Measurements from ENCODE around the gene BEND5.

DNA sequence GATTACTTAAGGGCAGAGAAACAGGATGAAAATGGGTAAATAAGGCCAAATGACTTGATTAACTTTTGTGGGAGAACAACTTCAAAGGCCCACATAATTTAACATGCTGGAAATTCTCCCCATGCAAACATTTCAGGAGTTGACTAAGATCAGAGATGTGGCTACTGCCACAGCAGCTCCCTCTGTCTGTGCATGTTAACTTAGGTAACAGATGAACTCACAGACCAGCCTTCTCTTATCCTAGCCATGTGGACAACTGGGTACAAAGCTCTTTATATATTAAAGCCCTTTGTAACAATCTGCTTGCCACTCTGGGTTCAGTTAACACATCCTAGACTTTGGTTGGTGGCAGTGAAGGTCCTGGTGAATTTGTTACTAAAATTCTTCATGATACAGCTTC is 33.2 kb downstream of the BEND5 start:
- TF ChIP-seq, protein P1, sequence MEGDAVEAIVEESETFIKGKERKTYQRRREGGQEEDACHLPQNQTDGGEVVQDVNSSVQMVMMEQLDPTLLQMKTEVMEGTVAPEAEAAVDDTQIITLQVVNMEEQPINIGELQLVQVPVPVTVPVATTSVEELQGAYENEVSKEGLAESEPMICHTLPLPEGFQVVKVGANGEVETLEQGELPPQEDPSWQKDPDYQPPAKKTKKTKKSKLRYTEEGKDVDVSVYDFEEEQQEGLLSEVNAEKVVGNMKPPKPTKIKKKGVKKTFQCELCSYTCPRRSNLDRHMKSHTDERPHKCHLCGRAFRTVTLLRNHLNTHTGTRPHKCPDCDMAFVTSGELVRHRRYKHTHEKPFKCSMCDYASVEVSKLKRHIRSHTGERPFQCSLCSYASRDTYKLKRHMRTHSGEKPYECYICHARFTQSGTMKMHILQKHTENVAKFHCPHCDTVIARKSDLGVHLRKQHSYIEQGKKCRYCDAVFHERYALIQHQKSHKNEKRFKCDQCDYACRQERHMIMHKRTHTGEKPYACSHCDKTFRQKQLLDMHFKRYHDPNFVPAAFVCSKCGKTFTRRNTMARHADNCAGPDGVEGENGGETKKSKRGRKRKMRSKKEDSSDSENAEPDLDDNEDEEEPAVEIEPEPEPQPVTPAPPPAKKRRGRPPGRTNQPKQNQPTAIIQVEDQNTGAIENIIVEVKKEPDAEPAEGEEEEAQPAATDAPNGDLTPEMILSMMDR (IDR thresholded peaks at IDR 0.05) = no peak
- no peak for TF ChIP-seq EP300 (IDR thresholded peaks at IDR 0.05)

All from suprapubic skin (tissue), 3 donors.